IMR-90 (cell line): ENCODE results near the gene TUBA8. TPM values are rescaled to one million over a fixed set of nuclear protein-coding genes. Genes with fewer than 3 reads are reported as not detected.

Source experiments
- ATAC-seq: fragments of 200-7000 bp; cut with Tn5 transposase; 2 replicates; pipeline ENCODE4 v1.9.1; 2020; ENCODE audit warnings: low read depth, mild to moderate bottlenecking, moderate library complexity
- BruUV-seq: library from RNA; stranded (reverse); fragments of 400-500 nt; replicated peaks from 2 replicates; lab custom pipeline; 2021; lab: Mats Ljungman, UMichigan
- CTCF ChIA-PET: fragments of 300-600 bp; formaldehyde crosslinking; extraction: SDS; loops from one replicate; lab custom pipeline; 2021; ENCODE audit warnings: antibody characterized with exemption; lab: Yijun Ruan, JAX
- POLR2A ChIA-PET: fragments of 300-600 bp; sonication (Branson Sonifier 250); formaldehyde crosslinking; loops from one replicate; lab custom pipeline; 2022; ENCODE audit warnings: antibody characterized with exemption; ENCODE audit not compliant: unreplicated experiment; lab: Charles Lee
- DNase-seq: peaks from one replicate; pipeline ENCODE4 v3.0.0; 2013
- H2AFZ ChIP-seq: replicated peaks from 2 replicates; pipeline ENCODE3; 2013; ENCODE audit warnings: low read length, mild to moderate bottlenecking; ENCODE audit not compliant: poor library complexity
- H2AK5ac ChIP-seq: 2 replicates; pipeline ENCODE4 v1.6.1; 2013; ENCODE audit warnings: low read depth, low read length, inconsistent platforms
- H2AK9ac ChIP-seq: replicated peaks from 2 replicates; pipeline ENCODE3; 2013; ENCODE audit warnings: mild to moderate bottlenecking, low read depth, low read length, moderate library complexity; ENCODE audit not compliant: poor library complexity
- H2BK120ac ChIP-seq: 2 replicates; pipeline ENCODE4 v1.6.1; 2013; ENCODE audit warnings: low read depth, low read length, inconsistent platforms
- H2BK15ac ChIP-seq: 3 replicates; pipeline ENCODE4 v1.6.1; 2013; ENCODE audit warnings: low read depth, low read length, inconsistent platforms
- H2BK20ac ChIP-seq: 2 replicates; pipeline ENCODE4 v1.6.1; 2013; ENCODE audit warnings: low read depth, mild to moderate bottlenecking, inconsistent platforms, low read length, moderate library complexity
- H2BK5ac ChIP-seq: 2 replicates; pipeline ENCODE4 v1.6.1; 2013; ENCODE audit warnings: mild to moderate bottlenecking, low read depth, low read length, inconsistent platforms; ENCODE audit not compliant: poor library complexity, severe bottlenecking
- H3K14ac ChIP-seq: replicated peaks from 2 replicates; pipeline ENCODE4 v1.6.1; 2013; ENCODE audit warnings: low read depth, low read length, inconsistent platforms
- H3K18ac ChIP-seq: 2 replicates; pipeline ENCODE4 v1.6.1; 2013; ENCODE audit warnings: low read depth, low read length, control low read depth
- H3K23ac ChIP-seq: 2 replicates; pipeline ENCODE4 v1.6.1; 2013; ENCODE audit warnings: low read depth, low read length, inconsistent platforms
- H3K27ac ChIP-seq: 2 replicates; pipeline ENCODE4 v1.5.1; 2013; ENCODE audit warnings: mild to moderate bottlenecking, control low read depth, low read length; ENCODE audit not compliant: insufficient read depth
- H3K27me3 ChIP-seq: 2 replicates; pipeline ENCODE4 v1.6.1; 2013; ENCODE audit warnings: low read length; ENCODE audit not compliant: control insufficient read depth, insufficient read depth
- H3K36me3 ChIP-seq: 2 replicates; pipeline ENCODE4 v1.6.1; 2013; ENCODE audit warnings: low read length, mixed read lengths; ENCODE audit not compliant: control insufficient read depth, insufficient read depth
- H3K4ac ChIP-seq: 2 replicates; pipeline ENCODE4 v1.6.1; 2013; ENCODE audit warnings: low read depth, low read length, inconsistent platforms
- H3K4me1 ChIP-seq: 2 replicates; pipeline ENCODE4 v1.6.1; 2013; ENCODE audit warnings: low read length, mixed read lengths; ENCODE audit not compliant: control insufficient read depth, insufficient read depth
- H3K4me2 ChIP-seq: 2 replicates; pipeline ENCODE4 v1.6.1; 2013; ENCODE audit warnings: low read depth, mild to moderate bottlenecking, control low read depth, low read length, moderate library complexity
- H3K4me3 ChIP-seq: 2 replicates; pipeline ENCODE4 v1.5.1; 2013; ENCODE audit warnings: low read depth, mild to moderate bottlenecking, control low read depth, low read length, moderate library complexity; ENCODE audit not compliant: insufficient read depth
- H3K56ac ChIP-seq: 2 replicates; pipeline ENCODE4 v1.6.1; 2013; ENCODE audit warnings: low read length, inconsistent platforms; ENCODE audit not compliant: insufficient read depth; ENCODE audit errors: extremely low read depth
- H3K79me1 ChIP-seq, 2 experiments: 2 replicates each; pipeline ENCODE4 v1.6.1; 2013; ENCODE audit warnings: low read length in 2 of 2, inconsistent platforms in 1 of 2, low read depth in 1 of 2
- H3K9ac ChIP-seq: 2 replicates; pipeline ENCODE4 v1.6.1; 2013; ENCODE audit warnings: low read depth, low read length, control low read depth
- H3K9me1 ChIP-seq: 2 replicates; pipeline ENCODE4 v1.6.1; 2013; ENCODE audit warnings: low read length, inconsistent platforms; ENCODE audit not compliant: insufficient read depth
- H3K9me3 ChIP-seq: 2 replicates; pipeline ENCODE4 v1.6.1; 2013; ENCODE audit warnings: low read length; ENCODE audit not compliant: control insufficient read depth, insufficient read depth
- H4K20me1 ChIP-seq: 2 replicates; pipeline ENCODE4 v1.6.1; 2013; ENCODE audit warnings: low read length, inconsistent platforms; ENCODE audit not compliant: insufficient read depth
- H4K5ac ChIP-seq: 2 replicates; pipeline ENCODE4 v1.6.1; 2013; ENCODE audit warnings: mild to moderate bottlenecking, low read depth, low read length, control low read depth
- H4K8ac ChIP-seq, 2 experiments: 2 replicates each; pipeline ENCODE4 v1.6.1; 2013; ENCODE audit warnings: low read depth in 2 of 2, low read length in 2 of 2, control low read depth in 1 of 2, inconsistent platforms in 1 of 2
- H4K91ac ChIP-seq: 2 replicates; pipeline ENCODE4 v1.6.1; 2013; ENCODE audit warnings: low read depth, low read length, inconsistent platforms; ENCODE audit not compliant: insufficient read depth
- ELK1 ChIP-seq: fragments of 150-350 bp; IDR thresholded peaks from 2 replicates; pipeline ENCODE4 v1.6.1; 2016; ENCODE audit warnings: low read depth, mild to moderate bottlenecking, low read length, moderate library complexity, borderline replicate concordance
- NFE2L2 ChIP-seq: fragments of 150-350 bp; IDR thresholded peaks from 2 replicates; pipeline ENCODE4 v1.6.1; 2016; ENCODE audit warnings: low read depth, mild to moderate bottlenecking, low read length
- POLR2A ChIP-seq: IDR thresholded peaks from 2 replicates; pipeline ENCODE4 v1.6.1; 2012; ENCODE audit warnings: mild to moderate bottlenecking, low read depth, low read length
- WGBS, 2 experiments: methylation state at CpG; one replicate each; pipeline versions ENCODE4 v1.1.5 to v1.1.7; 2013; ENCODE audit warnings: missing lambda C conversion rate in 2 of 2; ENCODE audit not compliant: insufficient read length in 1 of 2; ENCODE audit errors: extremely low coverage in 2 of 2; 5-methylcytosine and 5-hydroxymethylcytosine counted together
- dilution Hi-C: fragments of 300-500 bp; cut with HindIII; formaldehyde crosslinking; loops from one replicate; pipeline ENCODE4 v1.14.3; 2018; ENCODE audit warnings: low sequenced_read_pairs; ENCODE audit not compliant: unreplicated experiment
- in situ Hi-C: fragments of 300-500 bp; cut with MboI; formaldehyde crosslinking; loops from 3 replicates; pipeline ENCODE4 v1.14.3; 2019; ENCODE audit warnings: low sequenced_read_pairs, inconsistent platforms, mixed read lengths
- intact Hi-C: fragments of 100-400 bp; cut with micrococcal nuclease; formaldehyde crosslinking; loops from 2 replicates; pipeline ENCODE4 v1.10.0; 2022
- polyA plus RNA-seq, 3 experiments: library from polyadenylated mRNA; depleted of rRNA; stranded (reverse); fragments of >200 nt; gene quantifications; 2 replicates each; pipeline ENCODE4 v1.2.3, GENCODE V29; 2012; ENCODE audit warnings: low replicate concordance in 1 of 3
- total RNA-seq: library from RNA; depleted of rRNA; stranded (reverse); fragments of >200 nt; gene quantifications from 2 replicates; pipeline ENCODE4 v1.2.3, GENCODE V29; 2012

Gene TUBA8
- total and polyA plus RNA-seq, 2 of the 4 experiments (the other 2 are of a cell fraction): 1.4 to 2.2 TPM

GRCh38 chr22:18088825-18089568 is 21.6 kb upstream of the TUBA8 start:
- Histone ChIP-seq H2AK9ac (no peak overlapping the region), H4K8ac (no peak overlapping the region), H3K18ac (no peak overlapping the region), H3K9ac (no peak overlapping the region), H2BK20ac (no peak overlapping the region), H2AFZ (no peak overlapping the region), H3K9me3 (no peaks in the 10 kb centered on the region), H3K14ac (no peak overlapping the region), H2AK5ac (no peak overlapping the region), H4K20me1 (no peaks in the 10 kb centered on the region), H2BK15ac (no peak overlapping the region), H3K4me2 (no peak overlapping the region), H3K27ac (no peak overlapping the region), H3K23ac (no peak overlapping the region), H4K91ac (no peak overlapping the region), H3K36me3 (peaks cover 34% of the 10 kb centered on the region), H3K4ac (no peak overlapping the region), H3K9me1 (peaks cover 4% of the 10 kb centered on the region; the same call in 1 of the 2 replicates), H3K4me1 (peaks cover 7% of the 10 kb centered on the region; the same call in 1 of the 2 replicates), H3K27me3 (no peaks in the 10 kb centered on the region), H3K79me1 (peaks cover 17 to 23% of the 10 kb centered on the region in 2 experiments), H4K5ac (no peak overlapping the region), H2BK5ac (no peak overlapping the region), H3K4me3 (no peak overlapping the region), H3K56ac (no peak overlapping the region), H2BK120ac (no peak overlapping the region)
- BruUV-seq: no TSS peak
- in situ Hi-C loops (no loop called here), intact Hi-C loops (loop anchor here (5.0 kb wide), 1 partner anchor 43 kb away; no protein-coding TSS in a partner anchor), dilution Hi-C loops (no loop called here)
- DNase-seq: no peak
- ATAC-seq: no peak
- POLR2A ChIA-PET: no interaction called here
- CTCF ChIA-PET: interaction anchor here (0.5 to 1.2 kb wide), 3 partner anchors 13 to 1615 kb away, joined by 3 to 5 read pairs (median 3); no protein-coding TSS in a partner anchor
- no peak for TF ChIP-seq NFE2L2
- no peak for TF ChIP-seq POLR2A
- TF ChIP-seq ELK1: no peak
- 85% methylated on average over 4 of the region's 11 CpGs; no CpG with 5 or more reads in 1 of the 2 experiments for WGBS, 2 experiments
